HK-2 (cell line): ENCODE data around the gene GRID1.

ENCODE experiments used
- DNase-seq: peaks from one replicate; pipeline ENCODE4 v3.0.0-alpha.2; 2018; ENCODE audit not compliant: unreplicated experiment

GRID1 gene

GRCh38 chr10:86314616-86315548, 51.7 kb downstream of the GRID1 start:
- no peak for DNase-seq

GRCh38 chr10:86313621-86314041, 53.0 kb downstream of the GRID1 start:
- no peak for DNase-seq

GRCh38 chr10:86312701-86313270, 53.8 kb downstream of the GRID1 start:
- DNase-seq, result no peak

GRCh38 chr10:86311906-86312305, 54.7 kb downstream of the GRID1 start:
- DNase-seq, result no peak

- no peak for DNase-seq
These were observed 55.4 kb downstream of the GRID1 start for GRCh38 chr10:86311190-86311589.

- DNase-seq, result no peak
These were observed 55.9 kb downstream of the GRID1 start for GRCh38 chr10:86310702-86311101.

- DNase-seq, result no peak
These were observed 56.3 kb downstream of the GRID1 start for GRCh38 chr10:86310291-86310690.

GRCh38 chr10:86308056-86308455, 58.5 kb downstream of the GRID1 start:
- no peak for DNase-seq

GRCh38 chr10:86306628-86307278, 59.8 kb downstream of the GRID1 start:
- DNase-seq, result peak; percentile 38

GRCh38 chr10:86305521-86305920, 61.1 kb downstream of the GRID1 start:
- no peak for DNase-seq

- no peak for DNase-seq
These were observed 62.2 kb downstream of the GRID1 start for GRCh38 chr10:86304436-86304835.

- DNase-seq, result no peak
These were observed 63.0 kb downstream of the GRID1 start for GRCh38 chr10:86303626-86304025.

GRCh38 chr10:86301971-86302370, 64.6 kb downstream of the GRID1 start:
- no peak for DNase-seq

- no peak for DNase-seq
These were observed 65.4 kb downstream of the GRID1 start for GRCh38 chr10:86300931-86301830.

- DNase-seq, result no peak
These were observed 66.1 kb downstream of the GRID1 start for GRCh38 chr10:86300399-86300925.

- DNase-seq, result no peak
These were observed 67.0 kb downstream of the GRID1 start for GRCh38 chr10:86299562-86299961.

- no peak for DNase-seq
These were observed 68.0 kb downstream of the GRID1 start for GRCh38 chr10:86298501-86299001.

- DNase-seq, result no peak
These were observed 70.8 kb downstream of the GRID1 start for GRCh38 chr10:86295791-86296190.

GRCh38 chr10:86295351-86295750, 71.2 kb downstream of the GRID1 start:
- DNase-seq, result no peak

GRCh38 chr10:86294346-86295265, 72.0 kb downstream of the GRID1 start:
- no peak for DNase-seq
